ENCODE measurements around the gene LRFN5. TPM values are rescaled to one million over a fixed set of nuclear protein-coding genes. Genes with fewer than 3 reads are reported as not detected.
"Not testable (repeated sequence)": the region's sequence is repeated elsewhere in the genome, so short reads cannot be mapped to it uniquely, and the experiment has no call there.

Gene LRFN5
- total RNA-seq, 1 donor from 2014 or later: 11.8 TPM

DNA sequence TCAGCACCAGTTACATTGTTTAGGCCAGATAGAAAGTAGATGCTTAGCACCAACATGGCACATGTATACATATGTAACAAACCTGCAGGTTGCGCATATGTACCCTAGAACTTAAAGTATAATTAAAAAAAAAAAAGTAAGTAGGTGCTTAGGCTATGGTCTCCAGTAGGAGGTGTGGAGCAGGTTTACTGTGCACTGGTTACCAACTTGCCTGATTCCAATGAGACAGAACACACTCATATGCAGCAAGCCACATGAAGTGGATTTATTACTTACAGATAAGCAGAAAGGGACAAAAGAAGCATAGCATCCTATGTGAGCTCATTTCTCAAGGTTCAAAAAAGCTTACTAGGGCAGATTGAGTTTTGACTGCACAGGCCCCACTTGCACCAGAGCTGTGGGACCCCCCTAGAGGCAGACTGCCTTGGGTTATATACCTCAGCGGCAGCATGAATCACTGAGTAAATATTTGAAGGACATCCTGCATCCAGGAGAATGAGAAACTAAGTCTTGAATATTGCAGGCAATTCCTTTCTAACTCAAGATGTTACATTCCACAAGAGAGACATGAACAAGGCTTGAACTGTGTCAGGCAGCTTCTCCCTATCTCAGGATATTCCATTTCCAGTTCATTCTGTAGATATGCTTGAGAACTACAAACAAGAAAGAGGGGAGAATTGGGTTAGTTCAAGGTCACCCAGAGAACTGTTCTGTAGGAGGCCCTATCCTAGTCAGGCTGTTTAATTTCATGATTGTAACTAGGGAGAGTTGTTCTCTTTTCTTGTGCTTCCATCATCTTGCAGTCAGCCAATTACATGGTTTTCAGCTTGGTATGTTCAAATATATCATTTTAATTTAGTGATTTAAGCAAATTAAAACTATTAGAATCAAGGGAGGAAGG, 30.1 kb downstream of the LRFN5 start:
- no peak for DNase-seq

DNA sequence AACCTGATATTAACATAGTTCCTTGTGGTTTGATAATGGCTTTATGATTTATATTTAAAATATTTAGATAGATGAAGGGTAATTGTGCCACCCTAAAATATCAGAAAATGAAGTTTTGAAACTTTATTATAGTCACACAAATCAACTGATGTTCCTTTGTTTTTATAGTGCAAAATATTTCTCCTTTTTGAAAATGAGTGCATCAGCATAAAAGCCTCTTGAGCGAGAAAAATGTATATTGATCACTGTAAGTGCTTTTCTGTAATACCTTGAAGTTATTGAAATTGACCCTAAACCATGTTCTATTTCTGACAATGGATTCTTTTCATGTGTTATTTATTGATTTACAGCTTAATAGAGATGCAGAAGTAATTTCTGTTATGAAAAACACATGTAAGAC, 35.0 kb downstream of the LRFN5 start:
- DNase-seq: no peak

- DNase-seq: no peak
These were observed 35.7 kb downstream of the LRFN5 start for GRCh38 chr14:41642367-41642766.

GRCh38 chr14:41642789-41643188, 36.1 kb downstream of the LRFN5 start:
- DNase-seq: no peak

DNA sequence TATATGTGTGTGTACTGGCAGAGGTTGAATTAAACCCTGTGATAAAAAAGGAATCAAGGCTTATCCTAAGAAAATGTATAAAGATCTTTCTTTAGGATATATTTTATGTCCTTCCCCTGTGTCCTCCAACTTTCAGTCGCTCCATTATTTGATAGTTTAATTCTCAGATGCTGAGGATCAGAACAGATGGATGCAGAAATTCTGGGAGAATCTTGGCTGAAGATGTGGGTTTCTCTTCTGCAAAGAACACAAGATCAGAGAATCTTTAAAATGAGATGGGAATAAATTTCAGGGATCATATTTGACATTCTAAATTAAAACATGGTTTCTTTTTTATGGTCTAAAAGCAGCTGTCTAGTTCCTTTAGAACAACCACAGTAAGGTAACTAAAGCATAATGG, 37.9 kb downstream of the LRFN5 start:
- DNase-seq: no peak

GRCh38 chr14:41650802-41651201, 44.1 kb downstream of the LRFN5 start:
- no peak for DNase-seq

DNA sequence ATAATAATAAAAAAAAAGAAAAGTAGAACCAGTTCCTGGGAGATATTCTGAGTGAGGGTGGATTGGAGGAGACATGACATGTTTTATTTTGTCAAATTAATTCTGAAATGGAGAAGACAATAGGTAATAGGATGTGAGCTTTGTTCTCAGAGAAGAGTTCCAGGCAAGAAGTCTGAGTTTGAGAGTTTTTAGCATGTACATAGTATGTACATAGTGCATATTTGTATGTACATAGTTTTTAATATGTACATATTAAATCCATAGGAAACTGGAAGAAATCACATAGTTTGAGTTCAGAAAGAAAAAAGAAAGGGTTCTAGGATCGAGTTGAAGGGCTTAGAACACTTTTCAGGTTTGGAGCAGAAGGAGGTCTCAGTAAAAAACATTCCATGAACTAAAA, 47.5 kb downstream of the LRFN5 start:
- no peak for DNase-seq

GRCh38 chr14:41662780-41663472, 56.2 kb downstream of the LRFN5 start:
- no peak for DNase-seq

- no peak for DNase-seq
These were observed 56.8 kb downstream of the LRFN5 start for GRCh38 chr14:41663473-41663850.

- no peak for DNase-seq
These were observed 59.6 kb downstream of the LRFN5 start for GRCh38 chr14:41666301-41666700.

DNA sequence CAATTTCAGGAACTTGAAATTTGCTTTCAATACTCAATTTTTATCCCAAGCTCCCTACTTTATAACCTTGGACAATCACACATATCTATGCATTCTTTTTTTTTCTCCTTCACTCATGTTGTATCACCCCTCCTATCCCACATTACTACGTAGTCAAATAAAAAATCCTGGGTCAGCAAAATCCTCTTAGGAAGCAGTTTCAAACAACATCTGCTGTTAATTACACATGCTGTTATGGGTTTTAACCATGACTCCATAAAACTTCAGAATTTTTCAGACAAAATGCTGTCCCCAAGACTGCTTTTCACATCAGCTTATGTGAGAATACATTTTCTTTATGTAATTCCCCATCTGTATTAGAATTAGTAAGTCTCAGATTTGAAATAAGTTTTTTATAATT, 61.7 kb downstream of the LRFN5 start:
- peak; percentile 64 for DNase-seq

GRCh38 chr14:41673601-41674000, 66.9 kb downstream of the LRFN5 start:
- DNase-seq: not testable (repeated sequence)

DNA sequence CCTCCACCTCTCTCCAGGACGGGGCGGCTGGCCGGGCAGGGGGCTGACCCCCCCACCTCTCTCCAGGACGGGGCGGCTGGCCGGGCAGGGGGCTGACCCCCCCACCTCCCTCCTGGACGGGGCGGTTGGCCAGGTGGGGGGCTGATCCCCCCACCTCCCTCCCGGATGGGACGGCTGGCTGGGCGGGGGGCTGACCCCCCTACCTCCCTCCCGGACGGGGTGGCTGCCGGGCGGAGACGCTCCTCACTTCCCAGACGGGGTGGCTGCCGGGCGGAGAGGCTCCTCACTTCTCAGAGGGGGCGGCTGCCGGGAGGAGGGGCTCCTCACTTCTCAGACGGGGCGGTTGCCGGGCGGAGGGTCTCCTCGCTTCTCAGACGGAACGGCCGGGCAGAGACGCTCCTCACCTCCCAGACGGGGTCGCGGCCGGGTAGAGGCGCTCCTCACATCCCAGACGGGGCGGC, 67.9 kb downstream of the LRFN5 start:
- DNase-seq: not testable (repeated sequence)

- DNase-seq: peak; percentile 0
These were observed 92.8 kb downstream of the LRFN5 start for GRCh38 chr14:41699486-41699885.

DNA sequence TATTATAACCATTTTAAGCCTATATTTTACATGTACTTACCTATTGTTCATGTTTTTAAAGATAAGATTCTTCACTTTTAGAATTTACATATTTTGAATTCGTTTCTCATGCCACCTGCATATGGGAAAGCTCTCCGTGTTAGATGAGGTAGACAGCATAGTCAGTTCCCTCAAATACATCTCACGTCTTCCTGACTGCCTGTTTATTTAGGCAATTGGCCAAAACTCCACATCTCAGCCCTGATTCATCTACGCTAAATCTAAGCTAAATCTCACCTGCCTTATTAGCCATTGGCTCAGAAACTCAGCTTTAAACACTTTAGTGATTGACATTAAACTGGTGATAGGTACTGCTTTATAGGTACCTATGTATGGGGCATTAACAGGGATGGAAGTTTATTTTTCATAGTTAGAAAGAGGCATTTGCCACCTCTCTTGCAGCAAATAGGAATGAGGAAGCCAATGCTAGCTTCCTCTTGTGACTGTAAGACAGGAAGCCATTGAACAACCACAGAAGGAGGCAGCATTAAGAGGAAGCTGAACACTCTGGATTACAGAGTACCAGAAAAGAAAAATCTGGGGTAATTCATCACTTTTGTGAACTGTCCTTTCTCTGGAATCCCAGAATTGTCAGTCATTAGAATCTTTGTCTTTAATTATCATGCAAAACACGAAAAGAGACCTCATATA, 111.9 kb downstream of the LRFN5 start:
- no peak for DNase-seq

- no peak for DNase-seq
These were observed 132.5 kb downstream of the LRFN5 start for GRCh38 chr14:41739203-41739602.

DNA sequence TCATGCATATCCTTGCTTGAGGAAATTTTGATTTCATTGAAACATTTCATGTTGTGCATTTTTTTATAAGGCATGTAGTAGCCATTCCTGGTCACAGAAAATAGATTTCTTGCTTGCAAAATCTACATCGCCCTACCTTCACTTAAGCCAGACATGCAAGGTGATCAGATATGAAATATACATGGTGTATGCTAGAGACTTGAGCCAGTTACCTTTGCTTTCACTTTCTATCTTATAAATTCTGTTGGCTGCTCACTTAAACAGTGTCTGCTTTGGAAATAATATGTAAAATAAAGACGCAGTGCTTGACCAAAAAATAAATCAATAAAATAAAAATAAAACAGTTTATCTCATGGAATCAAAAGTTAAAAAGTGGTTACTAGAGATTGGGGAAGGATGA, 136.5 kb downstream of the LRFN5 start:
- DNase-seq: no peak

- peak; percentile 21 for DNase-seq
These were observed 142.8 kb downstream of the LRFN5 start for GRCh38 chr14:41749429-41749828.

- not testable (repeated sequence) for DNase-seq
These were observed 143.9 kb downstream of the LRFN5 start for GRCh38 chr14:41750575-41750974.

GRCh38 chr14:41758011-41758665, 151.5 kb downstream of the LRFN5 start:
- DNase-seq: peak; percentile 60

DNA sequence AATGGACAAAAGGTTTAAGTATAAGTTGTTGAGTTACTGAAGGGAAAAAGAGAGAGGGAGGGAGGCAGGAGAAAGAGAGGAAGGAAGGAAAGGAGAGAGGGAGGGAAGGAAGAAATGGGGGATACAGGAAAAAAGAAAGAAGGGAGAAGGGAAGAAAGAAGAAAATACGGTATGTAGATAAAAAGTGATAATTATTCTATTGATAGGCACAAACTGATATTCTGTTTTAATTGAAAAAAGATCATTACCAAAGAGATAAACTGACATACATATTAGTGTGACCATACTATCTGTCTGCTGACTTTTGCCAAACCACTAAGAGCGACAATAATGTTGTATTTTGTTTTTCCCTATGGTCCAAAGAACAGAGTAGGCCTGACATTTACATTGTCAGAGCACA, 154.5 kb downstream of the LRFN5 start:
- DNase-seq: no peak

- DNase-seq: no peak
These were observed 160.1 kb downstream of the LRFN5 start for GRCh38 chr14:41766772-41767171.
